K562 (cell line): Measurements from ENCODE around the gene ZSCAN5C. TPM values are rescaled to one million over a fixed set of nuclear protein-coding genes. Genes with fewer than 3 reads are reported as not detected.

Experiments
- ATF1 ChIP-seq, 2 experiments: fragments of 450-650 bp in 1 of 2; IDR thresholded peaks; 2 replicates each; pipeline ENCODE4 v1.6.1; 2016; ENCODE audit warnings: missing compliant biosample characterization in 1 of 2, missing genetic modification characterization in 1 of 2
- ATF3 ChIP-seq, 2 experiments: fragments of 450-650 bp in 1 of 2; sonication (generic) in 1 of 2; formaldehyde crosslinking in 1 of 2; IDR thresholded peaks in 1 of 2; conservative IDR thresholded peaks in 1 of 2; 2 replicates each; pipeline versions ENCODE4 v1.6.1 to v1.8.1; 2016 to 2023; ENCODE audit warnings: mild to moderate bottlenecking in 2 of 2, moderate library complexity in 2 of 2, inconsistent platforms in 1 of 2, missing genetic modification reagents in 1 of 2
- CBFA2T3 ChIP-seq: fragments of 450-650 bp; IDR thresholded peaks from 2 replicates; pipeline ENCODE4 v1.6.1; 2017
- CREM ChIP-seq: IDR thresholded peaks from 2 replicates; pipeline ENCODE4 v1.6.1; 2014; ENCODE audit warnings: antibody characterized with exemption, low read depth
- E2F6 ChIP-seq, 2 experiments: IDR thresholded peaks; 2 replicates each; pipeline ENCODE4 v1.6.1; 2011; ENCODE audit warnings: borderline replicate concordance in 1 of 2, control low read depth in 1 of 2, low read depth in 1 of 2, low read length in 1 of 2, mild to moderate bottlenecking in 1 of 2, mixed read lengths in 1 of 2, moderate library complexity in 1 of 2; ENCODE audit not compliant: insufficient read depth in 1 of 2, insufficient read length in 1 of 2, poor library complexity in 1 of 2, severe bottlenecking in 1 of 2; ENCODE audit errors: extremely low read depth in 1 of 2
- ETV1 ChIP-seq: fragments of 450-650 bp; conservative IDR thresholded peaks from 2 replicates; pipeline ENCODE4 v1.6.1; 2016; ENCODE audit warnings: missing genetic modification characterization, control low read depth, low read depth, missing compliant biosample characterization
- GTF2F1 ChIP-seq: IDR thresholded peaks from 2 replicates; pipeline ENCODE4 v1.6.1; 2011; ENCODE audit warnings: low read depth, low read length, improper control_type of control experiment
- ILF3 ChIP-seq: fragments of 450-650 bp; IDR thresholded peaks from 2 replicates; pipeline ENCODE4 v1.6.1; 2018; ENCODE audit warnings: antibody characterized with exemption, mild to moderate bottlenecking, moderate library complexity, borderline replicate concordance
- IRF2 ChIP-seq: sonication (generic); formaldehyde crosslinking; IDR thresholded peaks from 2 replicates; pipeline ENCODE4 v1.8.1; 2022; ENCODE audit warnings: mild to moderate bottlenecking, missing genetic modification reagents
- RBM17 ChIP-seq: fragments of 200-400 bp; formaldehyde crosslinking; IDR thresholded peaks from 2 replicates; pipeline ENCODE4 v1.6.1; 2017; ENCODE audit warnings: low read depth, mild to moderate bottlenecking, low read length, borderline replicate concordance
- RCOR1 ChIP-seq, 2 experiments: IDR thresholded peaks; 2 replicates each; pipeline ENCODE4 v1.6.1; 2012; ENCODE audit warnings: low read depth in 2 of 2, low read length in 2 of 2, borderline replicate concordance in 1 of 2, improper control_type of control experiment in 1 of 2
- RFX1 ChIP-seq: fragments of 450-650 bp; IDR thresholded peaks from 2 replicates; pipeline ENCODE4 v1.6.1; 2016; ENCODE audit warnings: mild to moderate bottlenecking, moderate library complexity
- SMAD2 ChIP-seq: fragments of 150-350 bp; IDR thresholded peaks from 2 replicates; pipeline ENCODE4 v1.6.1; 2014; ENCODE audit warnings: low read depth, mild to moderate bottlenecking, low read length
- SMAD4 ChIP-seq: fragments of 250-450 bp; sonication (Bioruptor Pico); conservative IDR thresholded peaks from 2 replicates; pipeline ENCODE4 v1.8.0; 2021; ENCODE audit warnings: inconsistent platforms, mild to moderate bottlenecking, moderate library complexity
- STAT5A ChIP-seq: IDR thresholded peaks from 2 replicates; pipeline ENCODE4 v1.6.1; 2012; ENCODE audit warnings: low read length, inconsistent platforms, borderline replicate concordance
- TEAD4 ChIP-seq, 2 experiments: sonication (generic) in 1 of 2; formaldehyde crosslinking in 1 of 2; IDR thresholded peaks; 2 replicates each; pipeline versions ENCODE4 v1.6.1 to v1.8.0; 2012 to 2022; ENCODE audit warnings: borderline replicate concordance in 1 of 2, inconsistent platforms in 1 of 2, low read length in 1 of 2, mild to moderate bottlenecking in 1 of 2, missing genetic modification reagents in 1 of 2
- TFAM ChIP-seq: fragments of 250-450 bp; sonication (Bioruptor Pico); conservative IDR thresholded peaks from 2 replicates; pipeline ENCODE4 v1.5.0; 2021; ENCODE audit warnings: mild to moderate bottlenecking, moderate library complexity
- YBX1 ChIP-seq: fragments of 450-650 bp; IDR thresholded peaks from 2 replicates; pipeline ENCODE4 v1.7.1; 2016; ENCODE audit warnings: mild to moderate bottlenecking
- ZFP36 ChIP-seq: fragments of 150-350 bp; IDR thresholded peaks from 2 replicates; pipeline ENCODE4 v1.6.1; 2018; ENCODE audit warnings: low read length, low read depth; ENCODE audit not compliant: partially characterized antibody
- ZNF232 ChIP-seq: sonication (generic); formaldehyde crosslinking; IDR thresholded peaks from 2 replicates; pipeline ENCODE4 v1.8.0; 2022; ENCODE audit warnings: mild to moderate bottlenecking, missing genetic modification reagents
- ZNF24 ChIP-seq: fragments of 450-650 bp; IDR thresholded peaks from 2 replicates; pipeline ENCODE4 v1.6.1; 2016
- ZNF253 ChIP-seq: fragments of 250-450 bp; sonication (Bioruptor Pico); conservative IDR thresholded peaks from 2 replicates; pipeline ENCODE4 v1.6.1; 2021; ENCODE audit warnings: mild to moderate bottlenecking
- ZNF263 ChIP-seq: sonication (generic); formaldehyde crosslinking; IDR thresholded peaks from 2 replicates; pipeline ENCODE4 v1.8.0; 2022; ENCODE audit warnings: mild to moderate bottlenecking, missing genetic modification reagents, borderline replicate concordance
- ZNF445 ChIP-seq: fragments of 250-450 bp; sonication (Bioruptor Pico); IDR thresholded peaks from 2 replicates; pipeline ENCODE4 v1.4.0; 2020; ENCODE audit warnings: low read depth, mild to moderate bottlenecking, moderate library complexity
- ZNF830 ChIP-seq: fragments of 250-450 bp; sonication (Bioruptor Pico); IDR thresholded peaks from 2 replicates; pipeline ENCODE4 v1.5.0; 2021; ENCODE audit warnings: mild to moderate bottlenecking
- ZSCAN32 ChIP-seq: fragments of 450-650 bp; formaldehyde crosslinking; IDR thresholded peaks from 2 replicates; pipeline ENCODE4 v1.4.0; 2020; ENCODE audit warnings: mild to moderate bottlenecking, moderate library complexity
- polyA plus RNA-seq, 8 experiments: library from polyadenylated mRNA; depleted of rRNA in 4 of 8; stranded (reverse) in 5 of 8; unstranded in 3 of 8; fragments of >200 nt; fragmentation: Nextera tagmentation in 2 of 8; fragmentation: Illumina TruSeq in 1 of 8; extraction: Ambion mirVana in 2 of 8; extraction: Trizol in 1 of 8; gene quantifications; 2 replicates each; pipeline versions ENCODE4 v1.2.1 to v1.2.3, GENCODE V29; 2011 to 2014; ENCODE audit warnings: inconsistent platforms in 1 of 8, missing spikeins in 1 of 8
- total RNA-seq, 7 experiments: library from RNA; depleted of rRNA in 6 of 7; stranded (reverse); fragments of >200 nt in 6 of 7; fragmentation: Illumina TruSeq in 2 of 7; extraction: Trizol in 2 of 7; gene quantifications; 2 replicates each; pipeline versions ENCODE4 v1.2.1 to v1.2.3, GENCODE V29; 2011 to 2021; ENCODE audit warnings: low replicate concordance in 1 of 7
- TF ChIP-seq, protein P1 (sequence below): fragments of 450-650 bp; IDR thresholded peaks from 2 replicates; pipeline ENCODE4 v1.7.0; 2016; ENCODE audit warnings: borderline replicate concordance

Gene ZSCAN5C
- total and polyA plus RNA-seq, 9 of the 15 experiments (the other 6 are each of a cell fraction or from before 2014, with no cell fraction given): 0.07 TPM; not detected in 8

DNA sequence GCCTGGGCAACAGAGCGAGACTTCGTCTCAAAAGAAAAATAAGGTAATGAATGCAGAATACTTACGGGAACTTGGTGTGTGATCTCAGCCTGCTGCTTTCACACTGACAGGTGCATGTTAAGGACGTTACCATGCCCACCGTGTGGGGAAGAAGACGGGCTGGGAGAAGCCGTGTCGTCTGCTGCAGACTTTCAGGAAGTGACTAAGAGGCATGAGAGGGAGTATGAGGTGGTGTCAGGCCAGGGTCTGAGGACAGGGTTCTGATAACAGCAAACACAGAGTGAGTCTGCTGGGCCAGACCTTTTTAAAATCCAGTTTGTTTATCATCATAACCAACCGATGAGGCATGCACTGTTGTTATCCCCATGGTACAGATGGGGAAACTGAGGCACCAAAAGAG, 39.8 kb upstream of the ZSCAN5C start (continued):
- TF ChIP-seq IRF2 (no peak), ATF1 (CRISPR knock-in tag; IDR thresholded peaks at IDR 0.05) (no peak), ATF1 (tag; IDR thresholded peaks at IDR 0.05) (no peak), ETV1 (tag) (peak; percentile 63), ZNF24 (no peak), ZNF830 (no peak), CREM (peak; percentile 49), CBFA2T3 (peak; percentile 50; the same call in 1 of the 2 replicates), RFX1 (peak; percentile 73), SMAD2 (no peak), E2F6 (IDR thresholded peaks at IDR 0.05; ENCODE audit: borderline replicate concordance in 1 of 2, extremely low read depth in 1 of 2, insufficient read depth in 1 of 2, insufficient read length in 1 of 2, low read depth in 1 of 2, low read length in 1 of 2, poor library complexity in 1 of 2, severe bottlenecking in 1 of 2) (no peak), TFAM (no peak), ZNF232 (CRISPR knock-in tag) (no peak), TEAD4 (IDR thresholded peaks at IDR 0.05; ENCODE audit: low read length) (0 out of 2 replicates have a peak, but pooled peaks have one; percentile 13), TEAD4 (CRISPR knock-in tag; IDR thresholded peaks at IDR 0.05; ENCODE audit: borderline replicate concordance) (no peak), SMAD4 (CRISPR knock-in tag) (0 out of 2 replicates have a peak, but pooled peaks have one; percentile 19), ZNF253 (CRISPR knock-in tag) (no peak), GTF2F1 (no peak), YBX1 (no peak), ZSCAN32 (CRISPR knock-in tag) (no peak), RBM17 (no peak), ZNF263 (no peak), RCOR1 (IDR thresholded peaks at IDR 0.05; ENCODE audit: borderline replicate concordance in 1 of 2, low read depth in 2 of 2, low read length in 2 of 2) (no peak), ZFP36 (peak; percentile 61), ZNF445 (CRISPR knock-in tag) (no peak), ATF3 (IDR thresholded peaks at IDR 0.05) (peak; percentile 42; the same call in 1 of the 2 replicates), ATF3 (CRISPR knock-in tag; conservative IDR thresholded peaks at IDR 0.05) (no peak), ILF3 (no peak), STAT5A (no peak)
- TF ChIP-seq, protein P1, sequence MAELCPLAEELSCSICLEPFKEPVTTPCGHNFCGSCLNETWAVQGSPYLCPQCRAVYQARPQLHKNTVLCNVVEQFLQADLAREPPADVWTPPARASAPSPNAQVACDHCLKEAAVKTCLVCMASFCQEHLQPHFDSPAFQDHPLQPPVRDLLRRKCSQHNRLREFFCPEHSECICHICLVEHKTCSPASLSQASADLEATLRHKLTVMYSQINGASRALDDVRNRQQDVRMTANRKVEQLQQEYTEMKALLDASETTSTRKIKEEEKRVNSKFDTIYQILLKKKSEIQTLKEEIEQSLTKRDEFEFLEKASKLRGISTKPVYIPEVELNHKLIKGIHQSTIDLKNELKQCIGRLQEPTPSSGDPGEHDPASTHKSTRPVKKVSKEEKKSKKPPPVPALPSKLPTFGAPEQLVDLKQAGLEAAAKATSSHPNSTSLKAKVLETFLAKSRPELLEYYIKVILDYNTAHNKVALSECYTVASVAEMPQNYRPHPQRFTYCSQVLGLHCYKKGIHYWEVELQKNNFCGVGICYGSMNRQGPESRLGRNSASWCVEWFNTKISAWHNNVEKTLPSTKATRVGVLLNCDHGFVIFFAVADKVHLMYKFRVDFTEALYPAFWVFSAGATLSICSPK: no peak
